Keratinocyte (primary cell): ENCODE measurements around the gene PAIP2.

Experiments
- EZH2 ChIP-seq: IDR thresholded peaks from one replicate; pipeline ENCODE4 v1.6.1; 2012; ENCODE audit warnings: inconsistent platforms, mild to moderate bottlenecking, low read length, moderate library complexity
- TF ChIP-seq, protein P1 (sequence below), 3 experiments: IDR thresholded peaks in 1 of 3; conservative IDR thresholded peaks in 1 of 3; optimal IDR thresholded peaks in 1 of 3; 2 replicates in 2 of 3; 3 replicates in 1 of 3; pipeline versions ENCODE3 to v1.5.1; 2011; ENCODE audit warnings: low read length in 3 of 3, mild to moderate bottlenecking in 3 of 3, moderate library complexity in 2 of 3, control low read depth in 1 of 3, inconsistent platforms in 1 of 3; ENCODE audit not compliant: insufficient read depth in 2 of 3; ENCODE audit errors: extremely low read depth in 1 of 3

GRCh38 chr5:139402561-139403158 lies 61.0 kb downstream of the PAIP2 start:
- TF ChIP-seq, protein P1, sequence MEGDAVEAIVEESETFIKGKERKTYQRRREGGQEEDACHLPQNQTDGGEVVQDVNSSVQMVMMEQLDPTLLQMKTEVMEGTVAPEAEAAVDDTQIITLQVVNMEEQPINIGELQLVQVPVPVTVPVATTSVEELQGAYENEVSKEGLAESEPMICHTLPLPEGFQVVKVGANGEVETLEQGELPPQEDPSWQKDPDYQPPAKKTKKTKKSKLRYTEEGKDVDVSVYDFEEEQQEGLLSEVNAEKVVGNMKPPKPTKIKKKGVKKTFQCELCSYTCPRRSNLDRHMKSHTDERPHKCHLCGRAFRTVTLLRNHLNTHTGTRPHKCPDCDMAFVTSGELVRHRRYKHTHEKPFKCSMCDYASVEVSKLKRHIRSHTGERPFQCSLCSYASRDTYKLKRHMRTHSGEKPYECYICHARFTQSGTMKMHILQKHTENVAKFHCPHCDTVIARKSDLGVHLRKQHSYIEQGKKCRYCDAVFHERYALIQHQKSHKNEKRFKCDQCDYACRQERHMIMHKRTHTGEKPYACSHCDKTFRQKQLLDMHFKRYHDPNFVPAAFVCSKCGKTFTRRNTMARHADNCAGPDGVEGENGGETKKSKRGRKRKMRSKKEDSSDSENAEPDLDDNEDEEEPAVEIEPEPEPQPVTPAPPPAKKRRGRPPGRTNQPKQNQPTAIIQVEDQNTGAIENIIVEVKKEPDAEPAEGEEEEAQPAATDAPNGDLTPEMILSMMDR (optimal IDR thresholded peaks at IDR 0.05 in 1 of 3, IDR thresholded peaks at IDR 0.05 in 1 of 3, conservative IDR thresholded peaks at IDR 0.05 in 1 of 3; ENCODE audit: extremely low read depth in 1 of 3, insufficient read depth in 2 of 3, low read length in 3 of 3) = peak; percentile 54 to 66 (median 58)
- no peak for TF ChIP-seq EZH2
